CD8-positive, alpha-beta memory T cell (primary cell): ENCODE data around the gene CCDC97. TPM values are rescaled to one million over a fixed set of nuclear protein-coding genes. Genes with fewer than 3 reads are reported as not detected.

Source experiments
- CTCF ChIA-PET: fragments of 350-600 bp; sonication (Branson Sonifier 250); formaldehyde crosslinking; loops from one replicate; lab custom pipeline; 2021; ENCODE audit warnings: antibody characterized with exemption; lab: Charles Lee
- POLR2A ChIA-PET: fragments of 350-600 bp; sonication (Branson Sonifier 250); formaldehyde crosslinking; loops from one replicate; lab custom pipeline; 2021; ENCODE audit warnings: antibody characterized with exemption; lab: Charles Lee
- DNase-seq, 5 donors: peaks; one replicate each; pipeline versions ENCODE4 v3.0.0 to v3.0.0-alpha.2; 2020 to 2022; ENCODE audit warnings: mixed read lengths in 1 of 5
- H3K27ac ChIP-seq: one replicate; pipeline ENCODE4 v1.7.0; 2013; ENCODE audit warnings: low read depth, mild to moderate bottlenecking, low read length, moderate library complexity
- H3K27me3 ChIP-seq: 2 replicates; pipeline ENCODE4 v1.7.0; 2013; ENCODE audit warnings: low read length, mild to moderate bottlenecking; ENCODE audit not compliant: insufficient read depth, poor library complexity, severe bottlenecking
- H3K36me3 ChIP-seq: 2 replicates; pipeline ENCODE4 v1.7.0; 2013; ENCODE audit warnings: mild to moderate bottlenecking, low read length, moderate library complexity; ENCODE audit not compliant: insufficient read depth
- H3K4me1 ChIP-seq: 2 replicates; pipeline ENCODE4 v1.7.0; 2013; ENCODE audit warnings: mild to moderate bottlenecking, low read length, moderate library complexity; ENCODE audit not compliant: insufficient read depth
- H3K4me3 ChIP-seq: 2 replicates; pipeline ENCODE4 v1.7.0; 2013; ENCODE audit warnings: mild to moderate bottlenecking, low read length
- H3K9me3 ChIP-seq: 2 replicates; pipeline ENCODE4 v1.7.0; 2013; ENCODE audit warnings: mild to moderate bottlenecking, low read length
- H3K27ac Mint-ChIP-seq, 8 donors: one replicate each; pipeline ENCODE4 v1.8.0; 2020 to 2021; ENCODE audit warnings: mixed read lengths in 8 of 8, mild to moderate bottlenecking in 6 of 8, inconsistent platforms in 3 of 8, moderate library complexity in 3 of 8
- H3K27me3 Mint-ChIP-seq, 2 donors: one replicate each; pipeline ENCODE4 v1.8.0; 2020 to 2021; ENCODE audit warnings: mixed read lengths in 2 of 2, mild to moderate bottlenecking in 1 of 2, moderate library complexity in 1 of 2
- H3K36me3 Mint-ChIP-seq, 3 donors: one replicate each; pipeline ENCODE4 v1.8.0; 2020 to 2021; ENCODE audit warnings: mixed read lengths in 3 of 3, inconsistent platforms in 1 of 3, mild to moderate bottlenecking in 1 of 3
- H3K4me1 Mint-ChIP-seq, 3 donors: one replicate each; pipeline ENCODE4 v1.8.0; 2020 to 2021; ENCODE audit warnings: mixed read lengths in 3 of 3, inconsistent platforms in 1 of 3, mild to moderate bottlenecking in 1 of 3
- H3K4me3 Mint-ChIP-seq, 7 donors: one replicate each; pipeline ENCODE4 v1.8.0; 2020 to 2021; ENCODE audit warnings: mixed read lengths in 7 of 7, mild to moderate bottlenecking in 6 of 7, moderate library complexity in 4 of 7, inconsistent platforms in 2 of 7
- H3K9me3 Mint-ChIP-seq, 5 donors: one replicate each; pipeline ENCODE4 v1.8.0; 2020 to 2022; ENCODE audit warnings: mixed read lengths in 5 of 5, mild to moderate bottlenecking in 3 of 5, moderate library complexity in 2 of 5, inconsistent platforms in 1 of 5
- polyA plus RNA-seq: library from polyadenylated mRNA; unstranded; fragments of 300-500 nt; fragmentation: Illumina TruSeq; gene quantifications from one replicate; pipeline ENCODE4 v1.2.3, GENCODE V29; 2021
- total RNA-seq, 2 experiments: library from RNA; stranded (reverse); gene quantifications; one replicate each; pipeline ENCODE4 v1.2.3, GENCODE V29; 2021

Gene CCDC97
- total and polyA plus RNA-seq, 3 experiments from 2014 or later, result 29.7 to 32.1 (median 31.7) TPM

- Histone ChIP-seq H3K4me1 (peaks cover 34% of the 10 kb centered on the region), H3K36me3 (peaks cover 23% of the 10 kb centered on the region), H3K27me3 (no peaks in the 10 kb centered on the region), H3K27ac (peak overlapping the region; percentile 92), H3K9me3 (no peaks in the 10 kb centered on the region), H3K4me3 (peak overlapping the region; percentile 82)
- peak overlapping the region; percentile 85 to 100 (median 100) for H3K27ac Mint-ChIP-seq
- peaks cover 0 to 65% (median 3%) of the 10 kb centered on the region in 3 donors for H3K36me3 Mint-ChIP-seq
- peak overlapping the region; percentile 91 to 99 (median 97) for H3K4me3 Mint-ChIP-seq
- DNase-seq, result peak in 1 of 5 donors; percentile 15
- H3K9me3 Mint-ChIP-seq, result peaks cover 0 to 4% (median 2%) of the 10 kb centered on the region in 5 donors
- CTCF ChIA-PET, result interaction anchor here (0.8 to 6.4 kb wide), 3 partner anchors 31 to 61 kb away, joined by 3 to 101 read pairs (median 8); partner anchors contain the start of gene CCDC97
- POLR2A ChIA-PET, result interaction anchor here (0.6 to 6.5 kb wide), 5 partner anchors 41 to 184 kb away, joined by 4 to 128 read pairs (median 23); partner anchors contain the start of genes CCDC97 and TGFB1
- peaks cover 37 to 57% (median 47%) of the 10 kb centered on the region in 3 donors for H3K4me1 Mint-ChIP-seq
- H3K27me3 Mint-ChIP-seq, result peaks cover 0 to 19% of the 10 kb centered on the region in 2 donors
Measured at GRCh38 chr19:41265395-41266153, 44.4 kb upstream of the CCDC97 start.

GRCh38 chr19:41269055-41269454, 40.9 kb upstream of the CCDC97 start:
- Histone ChIP-seq H3K27me3 (no peaks in the 10 kb centered on the region), H3K9me3 (no peaks in the 10 kb centered on the region), H3K4me1 (peaks cover 26% of the 10 kb centered on the region), H3K4me3 (no peak overlapping the region), H3K27ac (no peak overlapping the region), H3K36me3 (peaks cover 58% of the 10 kb centered on the region)
- Mint-ChIP-seq H3K4me1 (peaks cover 28 to 44% (median 35%) of the 10 kb centered on the region in 3 donors), H3K27me3 (peaks cover 0 to 1% of the 10 kb centered on the region in 2 donors), H3K36me3 (peaks cover 6 to 86% (median 18%) of the 10 kb centered on the region in 3 donors), H3K27ac (peak overlapping the region in 2 of 8 donors; percentile 50 to 99), H3K4me3 (no peak overlapping the region), H3K9me3 (peaks cover 0 to under 1% (median 0%) of the 10 kb centered on the region in 5 donors)
- no peak for DNase-seq
- POLR2A ChIA-PET, result interaction anchor here (0.9 kb wide), 1 partner anchor 16 kb away, joined by 3 read pairs; no protein-coding TSS in a partner anchor
- CTCF ChIA-PET, result interaction anchor here (0.7 kb wide), 1 partner anchor 26 kb away, joined by 3 read pairs; no protein-coding TSS in a partner anchor

GRCh38 chr19:41269571-41269970, 40.4 kb upstream of the CCDC97 start:
- H3K4me1 Mint-ChIP-seq, result peaks cover 28 to 44% (median 35%) of the 10 kb centered on the region in 3 donors

GRCh38 chr19:41273076-41273475, 36.9 kb upstream of the CCDC97 start:
- no peak overlapping the region for H3K4me3 Mint-ChIP-seq
- DNase-seq, result no peak
- H3K4me3 ChIP-seq, result no peak overlapping the region
- H3K9me3 ChIP-seq, result no peaks in the 10 kb centered on the region
- H3K27ac Mint-ChIP-seq, result peak overlapping the region in 6 of 8 donors; percentile 35 to 90 (median 46)
- H3K27me3 Mint-ChIP-seq, result no peaks in the 10 kb centered on the region
- H3K36me3 Mint-ChIP-seq, result peaks cover 6 to 93% (median 20%) of the 10 kb centered on the region in 3 donors
- H3K27ac ChIP-seq, result no peak overlapping the region
- H3K9me3 Mint-ChIP-seq, result no peaks in the 10 kb centered on the region
- H3K4me1 ChIP-seq, result no peaks in the 10 kb centered on the region
- CTCF ChIA-PET, result interaction anchor here (1.1 kb wide), 1 partner anchor 28 kb away, joined by 3 read pairs; no protein-coding TSS in a partner anchor
- H3K36me3 ChIP-seq, result peaks cover 88% of the 10 kb centered on the region
- H3K27me3 ChIP-seq, result no peaks in the 10 kb centered on the region
- peaks cover 3 to 20% (median 6%) of the 10 kb centered on the region in 3 donors for H3K4me1 Mint-ChIP-seq
- POLR2A ChIA-PET, result no interaction called here

More at GRCh38 chr19:41269571-41269970, 40.4 kb upstream of the CCDC97 start:
- Histone ChIP-seq H3K4me1 (peaks cover 26% of the 10 kb centered on the region), H3K4me3 (no peak overlapping the region), H3K9me3 (no peaks in the 10 kb centered on the region), H3K36me3 (peaks cover 63% of the 10 kb centered on the region), H3K27ac (no peak overlapping the region), H3K27me3 (no peaks in the 10 kb centered on the region)
- DNase-seq, result no peak
- H3K27me3 Mint-ChIP-seq, result no peaks in the 10 kb centered on the region
- ChIA-PET CTCF (interaction anchor here (0.7 kb wide), 2 partner anchors 27 to 33 kb away, joined by 3 read pairs; no protein-coding TSS in a partner anchor), POLR2A (interaction anchor here (0.9 kb wide), 1 partner anchor 16 kb away, joined by 3 read pairs; no protein-coding TSS in a partner anchor)
- H3K27ac Mint-ChIP-seq, result peak overlapping the region in 4 of 8 donors; percentile 27 to 50 (median 40)
- peaks cover 6 to 89% (median 18%) of the 10 kb centered on the region in 3 donors for H3K36me3 Mint-ChIP-seq
- H3K9me3 Mint-ChIP-seq, result no peaks in the 10 kb centered on the region
- H3K4me3 Mint-ChIP-seq, result no peak overlapping the region

- Histone ChIP-seq H3K9me3 (no peaks in the 10 kb centered on the region), H3K36me3 (peaks cover 87% of the 10 kb centered on the region), H3K27ac (no peak overlapping the region), H3K4me3 (no peak overlapping the region), H3K4me1 (no peaks in the 10 kb centered on the region), H3K27me3 (no peaks in the 10 kb centered on the region)
- Mint-ChIP-seq H3K36me3 (peaks cover 10 to 94% (median 27%) of the 10 kb centered on the region in 3 donors), H3K27me3 (no peaks in the 10 kb centered on the region), H3K4me1 (peaks cover 2 to 16% (median 10%) of the 10 kb centered on the region in 3 donors), H3K4me3 (no peak overlapping the region), H3K9me3 (no peaks in the 10 kb centered on the region), H3K27ac (peak overlapping the region in 2 of 8 donors; percentile 3 to 78)
- ChIA-PET POLR2A (no interaction called here), CTCF (interaction anchor here (1.2 to 1.6 kb wide), 2 partner anchors 9 to 32 kb away, joined by 4 read pairs; no protein-coding TSS in a partner anchor)
- no peak for DNase-seq
Measured at GRCh38 chr19:41274802-41275201, 35.2 kb upstream of the CCDC97 start.

- Mint-ChIP-seq H3K27ac (peak overlapping the region in 5 of 8 donors; percentile 22 to 80 (median 32)), H3K27me3 (no peaks in the 10 kb centered on the region), H3K9me3 (no peaks in the 10 kb centered on the region), H3K4me3 (no peak overlapping the region), H3K4me1 (peaks cover 2 to 19% (median 13%) of the 10 kb centered on the region in 3 donors), H3K36me3 (peaks cover 16 to 98% (median 30%) of the 10 kb centered on the region in 3 donors)
- Histone ChIP-seq H3K4me3 (no peak overlapping the region), H3K27me3 (no peaks in the 10 kb centered on the region), H3K4me1 (no peaks in the 10 kb centered on the region), H3K27ac (no peak overlapping the region), H3K9me3 (no peaks in the 10 kb centered on the region), H3K36me3 (peaks cover 90% of the 10 kb centered on the region)
- POLR2A ChIA-PET, result no interaction called here
- CTCF ChIA-PET, result interaction anchor here (0.9 kb wide), 1 partner anchor 21 kb away, joined by 3 read pairs; no protein-coding TSS in a partner anchor
- no peak for DNase-seq
Measured at GRCh38 chr19:41276231-41276630, 33.7 kb upstream of the CCDC97 start.

GRCh38 chr19:41278478-41278877, 31.5 kb upstream of the CCDC97 start:
- no peaks in the 10 kb centered on the region for H3K27me3 ChIP-seq
- no peak for DNase-seq
- no peaks in the 10 kb centered on the region for H3K9me3 ChIP-seq
- Mint-ChIP-seq H3K36me3 (peaks cover 17 to 93% (median 23%) of the 10 kb centered on the region in 3 donors), H3K4me3 (no peak overlapping the region), H3K27ac (peak overlapping the region in 1 of 8 donors; percentile 75), H3K27me3 (no peaks in the 10 kb centered on the region), H3K4me1 (peaks cover 2 to 17% (median 11%) of the 10 kb centered on the region in 3 donors), H3K9me3 (no peaks in the 10 kb centered on the region)
- ChIA-PET CTCF (interaction anchor here (0.9 kb wide), 1 partner anchor 14 kb away, joined by 3 read pairs; the partner anchor contains the start of gene HNRNPUL1), POLR2A (no interaction called here)
- no peak overlapping the region for H3K27ac ChIP-seq
- peaks cover 75% of the 10 kb centered on the region for H3K36me3 ChIP-seq
- no peak overlapping the region for H3K4me3 ChIP-seq
- no peaks in the 10 kb centered on the region for H3K4me1 ChIP-seq
